GM21786 (cell line): ENCODE measurements around the gene RNF103.
"Not testable (repeated sequence)": the region's sequence is repeated elsewhere in the genome, so short reads cannot be mapped to it uniquely, and the experiment has no call there.

ENCODE experiments used
- ATAC-seq: cut with Tn5 transposase; IDR thresholded peaks from one replicate; pipeline ENCODE4 v1.9.1; 2021; ENCODE audit not compliant: unreplicated experiment

RNF103 gene

DNA sequence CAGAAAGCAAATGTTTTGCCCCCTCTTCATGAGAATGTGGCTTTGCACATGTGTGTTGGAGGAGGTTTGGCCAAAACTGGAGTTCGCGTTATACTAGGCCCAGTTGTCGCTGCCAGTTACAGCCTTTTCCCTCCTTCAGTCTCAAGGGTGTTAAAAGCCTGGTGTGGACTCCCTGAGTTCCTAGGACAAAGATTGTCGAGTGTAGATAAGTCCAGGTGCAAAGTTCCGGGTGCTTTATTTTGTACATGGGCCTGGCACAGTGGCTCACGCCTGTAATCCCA, 542 bp upstream of the RNF103 start:
- no peak for ATAC-seq

DNA sequence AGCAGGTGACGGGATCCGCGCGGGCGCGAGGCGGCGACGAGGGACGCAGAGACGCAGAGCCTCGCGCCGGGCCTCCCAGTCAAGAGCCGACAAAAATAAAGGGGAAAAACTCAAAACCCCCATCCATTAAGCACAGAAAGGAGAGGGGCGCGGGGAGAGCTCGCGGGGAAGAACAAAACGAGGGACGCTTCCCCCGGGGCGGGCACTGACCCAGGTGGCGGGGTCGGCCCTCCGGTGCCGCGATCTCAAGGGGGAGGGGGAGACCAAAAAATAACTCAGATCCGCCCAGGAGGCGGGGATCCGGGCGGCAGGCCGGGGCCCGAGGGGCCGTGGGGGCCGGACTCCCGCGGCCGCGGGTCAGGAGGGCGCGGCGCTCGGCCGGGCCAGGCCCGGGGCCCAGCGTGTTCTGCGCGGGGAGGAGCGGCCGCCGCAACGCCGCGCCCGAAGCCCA, 597 bp downstream of the RNF103 start:
- ATAC-seq = peak; percentile 31

DNA sequence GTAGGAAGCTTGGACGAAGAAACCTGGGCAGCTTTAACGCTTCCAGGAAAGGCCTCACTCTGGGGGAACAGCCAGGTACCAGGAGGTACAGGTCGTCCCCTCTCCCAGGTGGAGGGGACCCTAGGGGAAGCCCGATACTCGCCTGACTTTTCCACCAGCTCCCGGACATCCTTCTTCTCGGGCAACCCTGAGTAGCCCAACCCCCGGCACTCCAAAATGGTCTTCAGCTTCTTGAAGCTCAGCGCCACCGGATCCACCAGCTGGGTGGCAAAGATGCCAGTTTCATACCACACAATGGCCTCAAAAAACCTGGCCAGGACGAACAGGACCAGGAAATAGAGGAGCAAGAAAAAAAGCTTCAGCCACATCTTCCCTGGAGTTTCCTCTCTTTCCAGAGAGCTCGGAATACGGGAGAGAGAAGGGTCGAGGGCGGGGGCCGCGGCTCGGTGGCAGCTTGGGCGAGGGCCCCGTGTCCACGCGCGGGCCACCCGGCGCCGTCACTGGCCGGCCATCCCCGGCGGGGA, 1.1 kb downstream of the RNF103 start:
- no peak for ATAC-seq

DNA sequence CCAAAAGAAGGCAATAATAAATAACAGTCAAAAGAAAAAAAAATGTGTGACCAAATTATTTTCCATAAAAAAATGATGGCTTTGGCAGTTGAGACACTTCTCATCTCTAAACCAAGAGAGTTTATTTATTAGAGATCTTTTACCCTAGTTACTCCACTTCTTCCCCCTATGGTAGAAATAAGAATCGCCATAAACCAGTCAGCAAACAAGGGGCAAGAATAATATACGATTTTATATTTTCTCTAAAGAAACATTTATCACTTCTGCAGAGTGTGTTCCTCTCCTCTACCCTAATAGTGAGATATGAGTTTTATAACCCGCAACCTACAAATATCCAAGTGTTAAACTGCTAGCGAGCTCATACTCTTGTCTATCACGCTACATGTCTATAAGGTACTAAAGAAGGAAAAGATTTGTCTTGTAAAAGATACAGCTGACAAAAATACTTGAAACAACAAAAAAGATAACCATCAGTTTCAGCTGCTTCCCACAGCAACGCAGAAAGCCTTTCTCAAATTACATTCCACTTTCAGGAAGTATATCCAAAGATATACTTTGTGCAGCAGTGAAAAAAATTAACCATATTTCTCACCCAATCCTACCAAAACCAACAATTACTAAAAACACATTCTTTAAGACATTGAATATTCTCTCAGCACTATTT, 2.3 kb downstream of the RNF103 start:
- no peak for ATAC-seq

DNA sequence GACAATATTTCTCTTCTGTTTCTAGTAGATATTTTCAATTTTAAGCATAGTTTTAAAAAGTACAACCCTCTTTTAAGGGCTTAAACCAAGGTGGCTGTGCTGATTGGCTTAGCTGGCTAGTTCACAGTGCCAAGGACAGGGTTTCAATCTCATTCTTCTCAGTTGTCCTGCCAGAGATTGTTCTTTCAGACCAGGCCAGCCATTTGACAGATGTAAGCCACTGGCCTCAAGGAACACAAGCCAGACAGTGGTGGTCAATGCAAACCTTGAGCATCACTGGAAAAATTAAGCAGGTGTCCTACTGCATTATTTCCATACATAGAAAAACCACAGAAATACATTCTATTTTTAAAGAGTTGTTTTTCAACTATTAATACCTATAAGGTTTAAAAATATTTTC, 5.9 kb downstream of the RNF103 start:
- no peak for ATAC-seq

DNA sequence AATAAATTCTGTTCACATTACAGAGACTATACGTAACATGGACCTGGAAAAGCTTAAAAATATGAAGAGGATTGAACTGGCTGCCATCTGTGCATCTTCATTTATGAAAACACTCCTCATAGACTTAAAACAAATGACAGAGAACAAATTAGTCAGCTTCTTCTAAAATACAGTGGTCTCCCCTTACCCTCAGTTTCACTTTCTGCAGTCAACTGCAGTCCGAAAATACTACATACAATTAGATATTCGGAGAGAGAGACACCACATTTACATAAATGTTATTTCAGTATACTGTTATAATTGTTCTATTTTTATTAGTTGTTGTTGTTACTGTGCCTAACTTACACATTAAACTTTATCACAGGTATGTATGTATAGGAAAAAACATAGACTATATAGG, 6.5 kb downstream of the RNF103 start:
- peak; percentile 58 for ATAC-seq

DNA sequence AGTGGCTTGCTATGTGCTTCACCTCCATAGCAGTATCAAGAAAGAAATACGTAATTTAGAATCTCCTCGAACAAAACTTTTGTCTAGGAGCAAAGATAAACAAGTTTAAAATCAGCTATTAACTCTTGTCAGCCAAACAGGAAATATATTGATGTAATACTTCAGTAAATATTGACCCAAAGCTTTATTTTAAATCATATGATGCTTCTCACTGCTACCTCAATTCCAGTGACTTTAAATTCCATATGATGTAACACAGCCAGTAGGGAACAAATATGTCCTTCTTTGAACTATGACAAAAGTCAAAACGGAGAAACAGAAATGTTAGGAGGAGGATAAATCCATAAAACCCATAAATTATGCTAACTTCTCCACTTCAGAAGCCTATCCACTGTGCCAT, 7.2 kb downstream of the RNF103 start:
- no peak for ATAC-seq

DNA sequence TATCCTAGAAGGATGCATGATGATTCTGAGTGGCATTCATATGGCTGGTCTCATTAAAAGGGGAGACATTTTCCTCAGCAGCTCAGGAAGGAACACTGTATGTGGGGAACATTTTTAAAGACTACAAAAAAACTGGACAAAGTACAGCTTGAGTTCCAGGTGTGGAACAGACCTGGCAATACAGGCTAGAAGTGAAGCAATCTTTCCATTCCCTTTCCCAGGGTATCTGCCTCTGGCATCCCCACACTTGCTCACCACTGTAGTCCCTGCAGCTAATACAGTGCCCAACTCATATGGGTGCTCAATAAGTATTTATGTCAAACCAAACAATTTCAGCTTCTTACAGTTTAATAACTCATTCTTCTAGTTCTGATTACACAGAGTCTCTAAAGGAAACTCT, 8.1 kb downstream of the RNF103 start:
- no peak for ATAC-seq

DNA sequence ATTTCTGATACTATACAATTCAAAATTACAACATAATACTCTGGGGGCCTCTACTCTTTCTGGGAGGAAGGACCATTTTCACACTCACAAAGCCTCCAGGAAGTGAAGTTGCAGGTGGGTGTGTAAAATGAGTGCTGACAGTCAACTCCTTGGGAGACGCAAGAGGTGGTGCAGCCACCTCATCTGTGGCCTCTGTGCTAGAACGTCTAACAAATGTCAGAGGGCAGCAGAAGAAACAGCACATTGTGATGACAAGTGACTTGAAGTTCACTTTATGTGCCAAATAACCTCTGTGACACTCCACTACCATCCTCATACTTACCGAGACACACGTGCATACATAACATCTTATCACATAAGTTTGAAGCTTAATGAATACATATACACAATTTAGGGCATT, 10.2 kb downstream of the RNF103 start:
- no peak for ATAC-seq

DNA sequence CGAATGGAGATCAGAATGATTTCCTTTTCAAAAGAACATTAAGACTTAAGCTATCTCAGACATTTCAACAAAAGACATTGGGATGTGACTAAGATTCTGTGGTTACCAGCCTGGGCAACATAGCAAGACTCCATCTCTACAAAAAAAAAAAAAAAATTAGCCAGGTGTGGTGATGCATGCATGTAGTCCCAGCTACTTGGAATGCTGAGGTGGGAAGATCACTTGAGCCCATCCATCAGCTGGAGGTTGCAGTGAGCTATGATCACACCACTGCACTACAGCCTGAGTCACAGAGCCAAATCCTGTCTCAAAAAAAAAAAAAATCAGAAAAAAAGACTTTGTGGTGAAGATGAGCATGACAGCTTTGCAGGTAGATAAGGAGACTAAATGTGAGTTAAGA, 12.8 kb downstream of the RNF103 start:
- no peak for ATAC-seq

DNA sequence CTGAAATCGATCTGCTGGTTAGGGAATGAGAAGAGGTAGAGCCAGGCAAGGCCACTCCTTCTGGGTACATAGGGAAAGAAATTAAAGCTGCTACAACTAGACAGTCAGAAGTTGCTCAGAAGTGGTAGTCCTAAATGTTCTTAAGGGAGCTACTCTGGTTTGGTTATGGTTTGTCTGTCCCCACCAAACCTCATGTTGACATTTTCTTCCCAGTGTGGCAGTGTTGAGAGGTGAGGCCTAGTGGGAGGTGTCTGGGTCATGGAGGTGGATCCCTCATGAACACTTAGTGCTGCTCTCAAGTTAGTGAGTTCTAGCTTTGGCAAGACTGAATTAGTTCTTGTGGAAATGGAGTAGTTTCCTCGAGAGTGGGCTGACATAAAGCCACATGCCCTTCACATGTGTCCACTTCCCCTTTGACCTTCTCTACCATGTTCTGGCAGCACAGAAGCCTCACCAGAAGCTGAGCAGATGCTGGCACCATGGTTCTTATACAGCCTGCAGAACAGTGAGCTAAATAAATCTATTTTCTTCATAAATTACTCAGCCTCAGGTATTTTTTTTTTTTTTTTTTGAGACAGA, 14.7 kb downstream of the RNF103 start:
- no peak for ATAC-seq

DNA sequence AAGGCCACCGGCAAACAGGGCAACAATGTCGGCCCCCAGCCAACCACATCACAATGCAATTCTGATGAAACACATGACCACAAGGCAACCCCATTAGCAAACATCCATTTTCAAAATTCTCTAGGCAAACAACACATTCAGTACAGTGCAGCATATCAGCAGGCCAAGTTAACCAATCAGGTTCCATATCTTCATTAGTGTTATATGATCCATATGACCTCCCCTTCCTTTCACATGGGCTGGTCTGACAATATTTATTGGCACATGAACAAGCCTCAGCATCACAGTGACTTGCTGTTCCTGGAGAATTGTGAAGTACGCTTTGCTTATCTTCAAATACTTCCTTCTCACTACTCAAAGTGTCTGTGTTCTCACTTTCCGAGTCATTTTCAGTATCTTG, 19.8 kb downstream of the RNF103 start:
- no peak for ATAC-seq

DNA sequence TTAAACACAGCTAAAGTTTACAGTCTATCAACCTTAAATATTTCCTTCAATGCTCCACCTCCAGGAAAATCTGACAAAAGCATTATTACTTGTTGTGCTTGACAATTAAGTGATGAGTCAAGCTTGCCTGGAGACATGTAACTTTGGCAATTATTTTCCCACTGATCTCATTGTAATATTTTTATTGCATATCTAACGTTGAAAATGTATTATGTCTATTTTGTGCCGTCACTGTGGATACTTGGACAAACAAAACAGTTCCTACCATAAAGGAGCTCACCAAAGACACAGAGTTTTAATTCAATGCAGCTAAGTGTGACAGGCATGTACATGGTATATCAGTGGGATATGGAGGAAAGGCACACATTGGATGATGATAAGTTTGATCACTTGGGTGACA, 24.7 kb downstream of the RNF103 start:
- no peak for ATAC-seq

DNA sequence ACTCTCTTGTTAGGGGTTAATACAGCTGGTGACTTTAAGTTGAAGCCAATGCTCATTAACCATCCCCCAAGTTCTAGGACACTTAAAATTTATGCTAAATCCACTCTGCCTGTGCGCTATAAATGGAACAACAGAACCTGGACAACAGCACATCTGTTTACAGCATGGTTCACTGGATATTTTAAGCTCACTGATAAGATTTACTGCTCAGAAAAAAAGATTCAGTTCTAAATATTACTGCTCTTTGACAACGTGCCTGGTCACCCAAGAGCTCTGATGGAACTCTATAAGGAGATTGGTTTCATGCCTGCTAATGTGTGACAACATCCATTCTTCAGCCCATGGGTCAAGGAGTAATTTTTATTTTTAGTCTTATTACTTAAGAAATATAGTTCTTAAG, 27.5 kb downstream of the RNF103 start:
- ATAC-seq = no peak

DNA sequence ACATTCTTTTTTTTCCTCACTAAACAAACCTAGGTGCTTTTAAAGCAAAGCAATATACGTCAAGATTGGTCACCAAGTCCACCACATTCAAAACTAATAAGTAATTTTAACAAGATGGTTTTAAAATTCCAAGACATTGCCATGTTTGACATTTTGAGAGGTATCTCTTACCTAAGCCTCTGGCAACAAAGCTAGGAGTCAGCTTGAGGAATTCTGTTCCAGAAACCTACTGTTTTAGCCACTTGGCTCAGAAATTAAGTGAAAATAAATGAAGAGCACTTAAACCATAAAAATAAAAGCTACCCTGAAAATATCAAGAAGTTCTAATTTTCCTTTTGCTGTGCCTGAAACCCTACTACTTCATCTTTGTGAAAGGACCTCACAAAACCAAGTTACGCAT, 30.4 kb downstream of the RNF103 start:
- ATAC-seq = no peak

DNA sequence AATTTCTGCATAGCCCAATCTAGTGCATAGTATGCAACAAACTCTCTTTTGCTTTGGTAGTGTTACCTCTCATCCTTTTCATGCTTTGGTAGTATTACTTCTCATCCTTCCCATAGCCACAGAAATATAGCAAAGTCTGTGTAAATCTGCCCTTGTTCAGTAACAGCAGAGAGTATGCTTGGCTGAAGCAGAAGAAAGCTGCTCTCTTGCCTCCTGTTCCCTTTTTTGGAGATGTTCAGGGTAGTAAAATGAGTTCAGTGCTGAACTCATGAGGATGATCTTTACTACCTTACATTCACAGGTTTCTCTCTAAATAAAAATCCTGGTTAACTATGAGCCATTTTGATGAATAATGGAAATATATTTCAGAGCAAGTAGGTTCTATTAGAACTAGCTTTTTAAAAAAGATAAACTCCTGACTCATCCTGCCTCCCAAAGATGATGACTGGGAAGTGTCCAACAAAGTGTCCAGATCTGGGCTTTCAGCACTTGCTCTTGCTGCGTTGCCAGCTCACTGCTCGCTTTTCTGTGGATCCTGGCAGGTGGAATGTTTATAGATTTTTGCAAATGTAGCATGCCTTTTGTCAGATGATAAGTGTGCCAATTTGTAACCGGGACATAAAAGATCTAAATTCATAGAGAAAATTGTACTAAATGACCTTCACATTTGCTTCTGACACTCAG, 31.0 kb downstream of the RNF103 start:
- no peak for ATAC-seq

DNA sequence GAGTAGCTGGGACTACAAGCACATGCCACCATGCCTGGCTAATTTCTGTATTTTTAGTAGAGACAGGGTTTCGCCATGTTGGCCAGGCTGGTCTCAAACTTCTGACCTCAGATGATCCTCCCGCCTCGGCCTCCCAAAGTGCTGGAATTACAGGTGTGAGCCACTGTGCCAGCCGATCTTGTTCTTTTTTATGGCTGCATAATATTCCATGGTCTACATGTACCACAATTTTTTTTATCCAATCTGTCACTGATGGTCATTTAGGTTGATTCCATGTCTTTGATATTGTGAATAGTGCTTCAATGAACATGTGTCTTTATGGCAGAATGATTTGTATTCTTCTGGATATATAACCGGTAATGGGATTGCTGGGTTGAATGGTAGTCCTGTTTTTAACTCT, 34.0 kb downstream of the RNF103 start:
- ATAC-seq = not testable (repeated sequence)

DNA sequence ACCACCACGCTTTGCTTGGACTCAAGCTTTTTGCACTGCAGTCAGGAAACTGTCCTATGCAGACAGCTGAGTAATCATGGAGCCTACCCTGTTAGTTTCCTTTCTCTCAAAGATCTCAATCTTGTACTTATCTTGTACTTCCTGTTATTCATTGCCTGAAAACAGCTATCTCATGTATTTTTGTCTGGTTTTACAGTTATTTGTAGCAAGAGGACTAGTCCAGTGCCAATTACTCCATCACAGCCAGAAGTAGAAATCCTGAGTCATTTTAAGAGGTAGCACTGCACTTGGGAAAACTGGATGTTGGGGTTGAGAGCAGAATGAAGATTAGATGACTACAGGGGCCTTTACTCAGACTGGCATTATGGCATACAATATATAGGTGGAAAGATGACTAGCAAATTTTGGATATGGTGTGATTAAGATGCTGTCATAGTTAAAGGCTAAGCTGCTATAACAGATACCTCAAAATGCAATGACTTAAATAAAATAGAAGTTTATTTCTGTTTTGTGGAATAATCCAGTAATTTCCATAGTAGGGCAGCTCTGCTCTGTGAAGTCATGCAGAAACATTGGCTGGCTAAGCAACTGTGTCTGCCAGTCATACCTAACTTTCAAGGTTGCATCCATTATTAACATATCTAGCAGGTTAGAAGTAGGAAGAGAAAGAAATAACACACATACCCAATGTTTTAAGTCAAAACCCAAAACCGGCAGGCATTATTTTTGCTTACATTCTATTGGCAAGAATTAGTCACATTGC, 39.3 kb downstream of the RNF103 start:
- peak; percentile 68 for ATAC-seq

DNA sequence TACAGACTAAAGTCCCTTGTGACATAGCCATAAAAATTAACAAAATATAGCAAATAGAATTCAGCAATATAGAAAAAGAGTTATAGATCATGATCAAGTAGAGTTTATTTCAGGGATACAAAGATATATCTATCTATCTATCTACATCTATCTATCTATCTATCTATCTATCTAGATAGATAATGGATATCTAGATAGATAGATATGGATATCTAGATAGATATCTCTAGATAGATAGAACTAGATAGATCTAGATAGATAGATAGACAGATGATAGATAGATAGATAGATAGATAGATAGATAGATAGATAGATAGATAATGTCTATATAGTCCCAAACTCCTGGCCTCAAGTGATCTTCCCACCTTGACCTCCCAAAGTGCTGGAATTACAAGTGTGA, 43.1 kb downstream of the RNF103 start:
- ATAC-seq = no peak

DNA sequence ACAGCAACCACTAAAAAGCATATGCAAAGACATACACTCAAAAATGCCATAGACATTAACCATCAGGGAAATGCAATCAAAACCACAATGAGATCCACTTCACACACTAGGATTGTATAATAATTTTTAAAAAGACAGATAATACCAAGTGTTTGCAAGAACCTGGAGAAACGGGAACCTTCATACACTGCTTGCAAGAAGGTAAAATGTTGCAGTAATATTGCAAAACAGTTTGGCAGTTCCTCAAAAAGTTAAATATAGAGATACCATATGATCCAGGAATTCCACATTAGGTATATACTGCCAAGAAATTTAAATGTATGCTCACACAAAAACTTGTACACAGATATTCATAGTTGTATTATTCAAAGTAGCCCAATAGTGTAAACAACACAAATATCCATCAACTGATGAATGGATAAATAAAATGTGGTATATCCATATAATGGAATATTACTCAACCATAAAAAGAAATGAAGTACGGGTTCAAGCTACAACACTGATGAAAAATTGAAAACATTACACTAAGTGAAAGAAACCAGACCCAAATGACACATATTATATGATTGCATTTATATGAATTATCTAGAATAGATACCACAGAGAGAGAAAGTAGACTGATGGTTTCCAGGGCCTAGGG, 45.7 kb downstream of the RNF103 start:
- ATAC-seq = no peak

DNA sequence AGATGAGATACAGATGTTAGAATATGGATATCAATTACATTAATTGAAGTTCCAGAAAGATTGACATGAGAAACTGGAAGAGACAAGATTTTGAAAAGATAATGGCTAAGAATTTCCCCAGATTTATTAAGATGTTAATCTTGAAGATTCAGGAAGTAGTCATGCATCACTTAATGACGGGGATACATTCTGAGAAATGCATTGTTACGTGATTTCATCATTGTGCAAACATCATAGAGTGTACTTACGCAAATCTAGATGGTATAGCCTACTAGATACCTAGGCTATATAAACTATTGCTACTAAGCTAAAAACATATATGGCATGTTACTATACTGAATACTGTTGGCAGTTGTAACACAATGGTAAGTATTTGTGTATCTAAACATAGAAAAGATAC, 53.6 kb downstream of the RNF103 start:
- ATAC-seq = no peak
